LHCN-M2 (cell line): Measurements from ENCODE around the gene CDH6. TPM values are rescaled to one million over a fixed set of nuclear protein-coding genes. Genes with fewer than 3 reads are reported as not detected.

ENCODE experiments used
- DNase-seq: peaks from one replicate; pipeline ENCODE4 v3.0.0-alpha.2; 2012; ENCODE audit warnings: low read depth
- total RNA-seq: library from RNA; depleted of rRNA; stranded (reverse); fragments of >200 nt; gene quantifications from 2 replicates; pipeline ENCODE4 v1.2.3, GENCODE V29; 2014

The CDH6 gene
- total RNA-seq, 1 experiment from 2014 or later = not detected

DNA sequence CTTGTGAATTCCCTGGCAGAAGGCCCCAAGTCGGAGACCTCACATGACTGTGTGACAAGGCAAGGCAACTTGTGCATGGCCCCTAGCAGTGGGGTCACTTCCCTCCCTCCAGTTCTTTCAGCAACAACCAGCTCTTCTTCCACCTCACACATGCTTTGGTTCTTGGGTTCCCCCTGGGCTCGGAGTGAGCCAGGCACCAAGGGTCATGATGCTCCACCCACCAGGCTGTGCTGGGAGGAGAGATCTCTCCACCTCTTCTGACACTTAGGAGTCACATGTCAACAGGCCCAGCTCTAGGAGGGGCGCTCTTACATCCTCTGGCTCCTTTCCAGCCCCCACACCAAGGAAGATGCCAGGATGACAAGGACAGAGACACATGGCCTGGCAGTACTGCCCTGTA lies 56.7 kb downstream of the CDH6 start:
- no peak for DNase-seq

- DNase-seq = no peak
Measured at GRCh38 chr5:31251032-31251431, 57.5 kb downstream of the CDH6 start.

DNA sequence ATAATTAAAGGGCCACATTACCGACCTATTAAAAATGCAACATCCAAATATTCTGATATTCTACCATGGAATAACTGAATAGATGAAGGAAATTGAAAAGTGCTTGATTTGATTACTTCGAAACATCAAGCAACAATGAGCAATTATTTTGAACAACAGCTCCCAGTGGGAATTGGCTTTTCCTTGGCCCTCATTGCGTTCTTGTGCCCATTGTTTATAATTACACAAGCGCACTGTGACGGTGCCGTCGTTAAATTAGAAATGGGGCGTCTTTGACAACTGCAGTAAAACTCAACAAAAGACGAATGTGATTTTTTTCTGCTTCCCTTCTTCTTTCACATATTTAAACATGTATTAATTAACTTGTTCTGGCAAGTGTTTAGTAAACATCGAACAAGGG lies 61.6 kb downstream of the CDH6 start:
- no peak for DNase-seq

DNA sequence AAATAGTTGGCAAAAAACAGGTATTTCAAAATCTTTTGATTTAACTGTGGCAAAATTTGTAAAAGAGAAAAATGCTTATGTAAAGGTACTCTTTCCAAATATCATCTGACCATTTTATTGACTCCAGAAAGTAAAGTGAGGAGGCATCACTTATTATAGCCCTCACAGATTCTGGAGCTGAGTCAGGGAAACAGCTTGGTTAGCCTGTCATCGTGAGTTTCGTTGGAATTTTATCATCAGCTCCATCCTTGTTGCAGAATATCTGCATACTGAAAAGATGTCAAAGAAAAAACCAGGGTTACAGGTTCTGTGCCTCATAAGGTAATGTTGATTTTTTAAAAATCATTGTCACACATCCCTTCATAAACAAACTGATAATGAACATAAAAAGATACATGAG lies 74.8 kb downstream of the CDH6 start:
- no peak for DNase-seq

DNA sequence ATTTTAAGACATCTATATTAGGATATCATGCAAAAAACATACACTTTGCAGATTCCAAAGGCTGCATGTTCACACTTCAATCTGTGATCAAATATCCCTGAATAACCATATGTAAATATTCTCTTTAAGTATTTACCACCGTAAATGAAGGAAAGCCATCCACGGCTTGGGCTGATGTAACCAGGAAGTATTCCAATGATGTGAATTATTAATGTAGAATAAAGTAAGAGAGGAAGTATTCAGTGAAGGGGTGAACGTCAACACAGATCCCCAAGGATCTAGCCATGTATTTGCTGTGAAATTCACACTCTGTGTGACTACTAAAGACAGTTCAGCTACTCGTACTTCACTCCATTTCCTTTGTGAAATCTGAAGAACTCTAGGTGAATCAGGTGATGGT lies 75.2 kb downstream of the CDH6 start:
- no peak for DNase-seq

DNA sequence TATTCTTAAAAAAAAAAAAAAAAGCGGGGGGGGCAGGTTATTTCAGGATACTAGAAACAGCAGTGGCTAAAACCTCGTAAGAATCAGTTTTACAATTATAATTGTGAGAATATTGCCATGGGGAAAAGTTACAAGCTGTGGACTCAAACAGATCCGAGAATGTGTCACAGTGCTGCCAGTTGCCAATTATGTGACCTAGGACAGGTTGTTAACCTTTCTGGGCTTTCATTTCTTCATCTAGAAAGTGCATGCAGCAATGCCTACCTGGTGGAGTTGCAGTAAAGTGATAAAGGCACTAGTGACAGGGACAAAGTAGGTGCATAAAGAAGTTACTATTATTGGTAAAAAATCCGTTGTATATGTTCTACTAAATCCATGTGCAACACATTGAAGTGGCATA lies 75.8 kb downstream of the CDH6 start:
- no peak for DNase-seq

GRCh38 chr5:31270396-31270795 lies 76.9 kb downstream of the CDH6 start:
- peak; percentile 15 for DNase-seq

DNA sequence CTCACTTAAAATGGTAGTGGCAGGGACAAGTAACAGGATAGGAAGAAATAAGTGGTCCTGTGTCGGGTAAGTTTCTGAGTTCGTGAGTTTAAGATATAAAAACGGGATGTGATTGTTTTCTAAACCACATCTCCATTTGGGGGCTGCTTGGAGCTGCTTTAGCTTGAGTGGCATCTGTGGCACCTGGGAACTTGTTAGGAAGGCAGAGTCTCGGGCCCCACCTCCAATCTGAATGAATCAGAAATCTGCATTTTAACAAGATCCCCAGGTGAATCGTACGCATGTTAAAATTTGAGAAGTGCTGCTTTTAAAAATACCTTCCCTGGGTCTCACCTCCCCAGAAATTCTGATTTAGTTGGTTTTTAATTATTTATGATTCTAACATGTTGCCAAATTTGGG lies 78.1 kb downstream of the CDH6 start:
- DNase-seq = no peak

GRCh38 chr5:31273161-31273560 lies 79.7 kb downstream of the CDH6 start:
- DNase-seq = no peak

DNA sequence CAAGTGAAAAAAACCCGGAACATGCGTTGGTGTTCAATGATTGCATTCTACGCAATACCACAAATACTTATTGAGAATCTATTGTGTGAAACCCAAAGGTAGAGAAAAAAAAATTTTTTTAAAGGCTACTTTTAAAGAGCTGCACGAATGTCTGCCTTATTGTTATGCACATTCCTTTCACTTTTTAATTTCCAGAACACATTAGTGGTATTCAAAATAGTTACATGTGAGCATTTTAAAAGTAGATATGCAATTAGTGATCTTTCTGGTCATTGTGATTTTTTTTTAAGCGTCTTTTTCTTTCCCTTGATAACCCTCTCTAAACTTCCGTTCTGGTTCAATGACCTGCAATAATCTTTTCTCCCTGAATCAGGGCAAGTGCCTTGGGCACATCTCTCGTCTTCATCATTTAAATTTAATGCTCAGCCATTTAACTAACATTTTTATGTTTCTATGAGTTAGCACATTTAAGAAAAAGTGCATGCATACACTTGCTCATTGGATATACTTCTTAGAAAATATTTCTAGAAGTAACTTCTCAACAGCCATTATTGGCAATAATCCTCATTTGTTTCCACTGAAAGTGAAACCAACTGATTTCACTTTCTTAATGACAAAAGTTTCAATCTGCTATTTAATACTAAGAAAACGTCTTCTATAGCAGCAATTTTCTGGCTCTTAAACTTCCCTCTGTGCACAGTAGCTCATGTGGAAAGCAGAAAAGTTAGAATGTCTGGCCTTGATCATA lies 80.3 kb downstream of the CDH6 start:
- no peak for DNase-seq

- DNase-seq = no peak
Measured at GRCh38 chr5:31280210-31280609, 86.7 kb downstream of the CDH6 start.

GRCh38 chr5:31283326-31283725 lies 89.8 kb downstream of the CDH6 start:
- no peak for DNase-seq

GRCh38 chr5:31285025-31285424 lies 91.5 kb downstream of the CDH6 start:
- no peak for DNase-seq

- no peak for DNase-seq
Measured at GRCh38 chr5:31287985-31288384, 94.5 kb downstream of the CDH6 start.

DNA sequence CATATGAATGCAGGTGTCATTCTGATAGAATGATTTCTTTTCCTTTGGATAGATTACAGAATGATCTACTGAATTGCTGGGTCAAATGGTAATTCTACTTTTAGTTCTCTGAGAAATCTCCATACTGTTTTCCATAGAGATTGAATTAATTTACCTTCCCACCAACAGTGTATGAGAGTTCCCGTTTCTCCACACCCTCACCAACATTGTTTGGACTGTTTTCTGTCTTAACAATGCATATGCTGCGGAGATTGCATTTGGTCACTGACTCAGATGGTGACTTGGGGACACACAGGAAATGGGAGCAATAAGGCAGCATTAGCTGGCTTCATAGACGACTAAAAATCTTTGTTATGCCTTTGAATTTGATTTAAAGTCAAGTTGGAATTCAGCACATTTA lies 95.9 kb downstream of the CDH6 start:
- no peak for DNase-seq

DNA sequence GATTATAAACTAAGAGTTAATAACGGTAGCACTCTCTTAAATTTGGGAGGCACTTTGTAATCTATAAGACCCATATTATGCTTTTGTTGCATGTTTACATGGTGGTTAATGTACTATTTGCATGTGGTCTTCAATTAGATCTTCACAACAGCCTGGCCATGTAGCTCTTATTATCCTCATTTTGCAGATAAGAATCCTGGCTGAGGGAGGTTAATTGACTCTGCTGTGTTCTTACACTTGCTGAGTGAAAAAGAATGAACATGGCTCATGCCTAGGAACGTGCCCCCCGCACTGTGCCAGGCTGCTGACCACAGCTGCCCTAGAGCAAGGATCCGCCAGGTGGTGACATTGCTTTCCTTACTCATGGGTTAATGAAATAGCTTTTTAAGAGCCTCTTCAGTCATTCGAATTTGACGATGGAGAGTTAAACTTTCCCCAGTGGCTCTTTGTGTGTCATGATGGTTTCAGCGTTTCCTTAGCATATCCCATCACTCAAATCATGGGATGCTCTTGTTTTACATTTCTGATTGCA lies 97.9 kb downstream of the CDH6 start:
- DNase-seq = peak; percentile 20

DNA sequence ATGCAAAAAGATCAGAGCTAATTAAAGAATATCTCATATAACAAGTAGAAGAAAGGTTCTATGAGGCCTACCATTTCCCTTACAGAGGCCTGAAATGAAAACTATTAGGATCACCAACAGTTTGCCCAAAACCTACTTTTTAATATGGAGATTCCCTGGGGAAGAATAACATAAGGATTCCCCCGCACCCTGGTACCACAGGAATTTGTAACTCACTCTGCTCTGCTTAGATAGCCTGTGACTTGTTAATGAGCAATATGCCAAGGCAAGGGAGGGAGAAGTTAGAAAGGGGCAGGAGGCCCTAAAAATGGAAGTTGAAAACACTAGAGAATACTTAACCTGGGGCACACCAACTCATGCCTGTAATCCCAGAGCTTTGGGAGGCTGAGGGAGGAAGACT lies 107.0 kb downstream of the CDH6 start:
- DNase-seq = peak; percentile 48

- DNase-seq = no peak
Measured at GRCh38 chr5:31301833-31302232, 108.3 kb downstream of the CDH6 start.

DNA sequence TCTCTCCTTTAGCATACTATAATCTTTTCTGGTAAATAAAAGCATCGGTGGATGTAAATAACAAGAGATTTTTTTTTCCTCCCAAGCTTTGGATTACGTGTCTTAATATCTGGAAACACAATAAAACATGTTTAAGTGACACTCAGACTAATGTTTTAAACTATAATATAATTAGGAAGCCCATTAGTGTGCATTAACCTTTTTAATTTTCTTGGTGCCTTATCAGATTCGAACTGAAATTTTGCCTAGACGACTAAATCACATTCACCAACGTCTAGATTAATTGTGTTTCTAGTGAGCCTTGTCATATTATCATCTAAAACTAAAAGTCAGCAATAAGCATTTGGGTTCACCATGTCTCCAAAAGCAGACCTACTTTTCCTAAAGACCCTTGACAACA lies 110.2 kb downstream of the CDH6 start:
- DNase-seq = no peak

DNA sequence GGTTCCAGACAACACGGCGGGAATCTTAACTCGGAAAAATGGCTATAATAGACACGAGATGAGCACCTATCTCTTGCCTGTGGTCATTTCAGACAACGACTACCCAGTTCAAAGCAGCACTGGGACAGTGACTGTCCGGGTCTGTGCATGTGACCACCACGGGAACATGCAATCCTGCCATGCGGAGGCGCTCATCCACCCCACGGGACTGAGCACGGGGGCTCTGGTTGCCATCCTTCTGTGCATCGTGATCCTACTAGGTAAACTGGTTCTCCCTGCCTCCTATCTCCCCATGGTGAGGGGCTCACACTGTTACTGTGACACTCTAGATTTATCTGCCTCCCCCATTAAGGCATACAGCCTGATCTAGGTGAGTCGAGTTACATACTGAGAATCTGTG lies 124.2 kb downstream of the CDH6 start:
- no peak for DNase-seq

DNA sequence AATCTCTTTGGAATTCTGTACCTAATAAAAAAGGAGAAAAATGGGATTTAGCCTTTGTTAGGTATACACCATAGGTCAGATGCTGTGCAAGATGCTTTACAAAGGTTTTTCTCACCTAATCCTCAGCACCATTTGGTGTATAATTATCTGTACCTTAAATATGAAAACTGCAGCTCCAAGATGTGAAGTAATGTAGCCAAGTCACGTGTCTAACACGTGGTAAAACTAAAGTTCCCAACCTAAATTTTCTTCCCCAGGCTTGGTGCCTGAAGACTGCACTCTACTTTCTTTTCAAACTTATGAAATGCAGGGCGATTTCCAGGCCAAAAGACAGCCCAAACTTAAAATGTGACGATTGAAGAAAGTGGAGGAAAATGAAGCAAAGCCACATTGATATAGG lies 125.8 kb downstream of the CDH6 start:
- DNase-seq = no peak

GRCh38 chr5:31322946-31323345 lies 129.5 kb downstream of the CDH6 start:
- no peak for DNase-seq

DNA sequence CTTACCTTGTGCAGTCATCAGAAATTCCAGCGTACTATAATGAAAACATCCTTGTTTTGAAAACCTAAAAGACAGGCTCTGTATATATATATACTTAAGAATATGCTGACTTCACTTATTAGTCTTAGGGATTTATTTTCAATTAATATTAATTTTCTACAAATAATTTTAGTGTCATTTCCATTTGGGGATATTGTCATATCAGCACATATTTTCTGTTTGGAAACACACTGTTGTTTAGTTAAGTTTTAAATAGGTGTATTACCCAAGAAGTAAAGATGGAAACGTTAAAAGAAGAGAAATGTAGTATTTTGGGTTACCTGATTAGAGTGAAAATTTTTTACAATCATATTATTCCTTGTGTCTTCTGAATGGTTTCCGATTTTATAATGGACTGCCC lies 131.4 kb downstream of the CDH6 start:
- DNase-seq = no peak
